ENCODE results near the gene KIAA1755. TPM values are rescaled to one million over a fixed set of nuclear protein-coding genes. Genes with fewer than 3 reads are reported as not detected.

KIAA1755 gene
- total and polyA plus RNA-seq, 9 of the 15 experiments (the other 6 are each of a cell fraction or from before 2014, with no cell fraction given) = not detected

DNA sequence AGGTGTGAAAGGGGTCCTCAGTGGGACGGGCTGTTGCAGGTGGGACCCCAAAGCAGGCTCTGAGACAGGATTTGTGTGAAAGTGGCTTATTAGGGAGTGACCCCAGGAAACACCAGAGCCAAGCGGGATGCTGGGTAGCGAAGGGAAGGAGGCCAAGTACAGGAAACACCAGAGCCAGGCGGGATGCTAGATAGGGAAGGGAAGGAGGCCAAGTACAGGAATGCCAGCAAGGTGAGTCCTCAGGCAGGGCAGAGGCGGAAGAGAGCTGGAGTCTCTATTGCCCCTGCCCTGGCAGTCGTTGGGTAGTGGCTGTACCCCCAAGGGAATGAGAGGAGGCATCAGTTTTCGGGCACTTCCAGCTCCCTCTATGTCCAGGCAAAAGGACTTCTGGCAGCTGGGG, 65.0 kb downstream of the KIAA1755 start:
- Histone ChIP-seq H3K9me3 (replicated peaks; ENCODE audit: control insufficient read depth, insufficient read depth, low read depth, low read length) (no peaks in the 10 kb centered on the region), H3K79me2 (ENCODE audit: control insufficient read depth, insufficient read depth, low read length) (no peaks in the 10 kb centered on the region), H3K9ac (ENCODE audit: insufficient read depth in 1 of 2, low read depth in 2 of 2, low read length in 2 of 2) (no peak overlapping the region), H3K27ac (ENCODE audit: extremely low read depth, low read depth, low read length) (no peak overlapping the region), H4K20me1 (replicated peaks; ENCODE audit: control insufficient read depth, insufficient read depth, low read length) (0 out of 2 replicates have a peak, but pooled peaks cover 3% of the 10 kb centered on the region), H3K4me2 (ENCODE audit: insufficient read depth, low read length) (no peak overlapping the region), H3K9me1 (ENCODE audit: control insufficient read depth, insufficient read depth, low read length) (no peaks in the 10 kb centered on the region), H3K4me3 (no peak overlapping the region), H3K27me3 (ENCODE audit: control insufficient read depth in 2 of 2, insufficient read depth in 2 of 2, low read length in 2 of 2) (peaks cover 0 to 13% of the 10 kb centered on the region in 2 experiments; a peak in 2 of 5 replicates), H2AFZ (ENCODE audit: low read depth, low read length) (no peak overlapping the region), H3K36me3 (ENCODE audit: control insufficient read depth, insufficient read depth, low read length) (no peaks in the 10 kb centered on the region), H3K4me1 (replicated peaks in 1 of 2; ENCODE audit: control insufficient read depth in 2 of 2, insufficient read depth in 2 of 2, low read length in 2 of 2) (peaks cover 14 to 15% of the 10 kb centered on the region in 2 experiments)
- intact Hi-C loops (cut with micrococcal nuclease) = no loop called here
- DNase-seq (ENCODE audit: extremely low read depth in 1 of 4, low spot score in 3 of 4) (no peak), ATAC-seq (no peak), FAIRE-seq (no peak)
- BruUV-seq (replicated peaks) = no TSS peak
- TF ChIP-seq, protein P1, sequence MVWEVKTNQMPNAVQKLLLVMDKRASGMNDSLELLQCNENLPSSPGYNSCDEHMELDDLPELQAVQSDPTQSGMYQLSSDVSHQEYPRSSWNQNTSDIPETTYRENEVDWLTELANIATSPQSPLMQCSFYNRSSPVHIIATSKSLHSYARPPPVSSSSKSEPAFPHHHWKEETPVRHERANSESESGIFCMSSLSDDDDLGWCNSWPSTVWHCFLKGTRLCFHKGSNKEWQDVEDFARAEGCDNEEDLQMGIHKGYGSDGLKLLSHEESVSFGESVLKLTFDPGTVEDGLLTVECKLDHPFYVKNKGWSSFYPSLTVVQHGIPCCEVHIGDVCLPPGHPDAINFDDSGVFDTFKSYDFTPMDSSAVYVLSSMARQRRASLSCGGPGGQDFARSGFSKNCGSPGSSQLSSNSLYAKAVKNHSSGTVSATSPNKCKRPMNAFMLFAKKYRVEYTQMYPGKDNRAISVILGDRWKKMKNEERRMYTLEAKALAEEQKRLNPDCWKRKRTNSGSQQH (CRISPR knock-in tag; IDR thresholded peaks at IDR 0.05) = no peak
- CTCF ChIA-PET (ENCODE audit: low intra/inter-chr PET ratio) = no interaction called here
- POLR2A ChIA-PET = interaction anchor here (0.7 to 0.9 kb wide), 2 partner anchors 204 to 281 kb away, joined by 3 to 4 read pairs; no protein-coding TSS in a partner anchor
- WGBS (ENCODE audit: insufficient coverage, low coverage, missing lambda C conversion rate) = 4% methylated on average over 7 of the region's 7 CpGs
- in situ Hi-C loops (cut with MboI) = no loop called here

DNA sequence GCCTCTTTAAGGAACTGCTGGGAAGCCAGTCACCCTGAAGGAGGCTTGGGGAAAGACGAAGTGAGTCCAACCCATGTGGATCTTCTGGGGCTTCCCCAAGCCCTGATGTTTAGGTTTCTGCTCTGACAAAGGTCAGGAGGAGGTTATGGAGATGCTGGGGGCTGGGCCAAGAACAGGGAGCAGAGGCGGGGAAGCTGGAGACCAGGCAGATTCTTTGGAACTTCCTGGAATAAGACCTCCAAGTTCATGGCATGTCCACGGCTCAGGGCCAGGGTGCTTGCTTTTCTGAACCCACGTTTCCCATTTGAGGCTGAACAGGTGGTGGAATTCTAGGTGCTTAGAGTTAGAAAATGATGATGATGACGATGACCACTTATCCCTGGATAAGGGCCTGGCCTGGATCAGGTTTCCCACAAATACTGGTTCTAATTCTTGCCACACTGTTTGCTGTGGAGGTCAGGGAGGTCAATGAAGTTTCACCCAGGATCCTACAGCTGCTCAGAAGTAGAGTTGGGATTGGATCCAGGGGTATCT, 65.5 kb downstream of the KIAA1755 start:
- no peaks in the 10 kb centered on the region for H3K79me2 ChIP-seq (ENCODE audit: control insufficient read depth, insufficient read depth, low read length)
- H3K36me3 ChIP-seq (ENCODE audit: control insufficient read depth, insufficient read depth, low read length) = no peaks in the 10 kb centered on the region
- H3K4me2 ChIP-seq (ENCODE audit: insufficient read depth, low read length) = no peak overlapping the region
- POLR2A ChIA-PET = no interaction called here
- intact Hi-C loops (cut with micrococcal nuclease) (no loop called here), in situ Hi-C loops (cut with MboI) (no loop called here)
- no peaks in the 10 kb centered on the region for H3K9me1 ChIP-seq (ENCODE audit: control insufficient read depth, insufficient read depth, low read length)
- H3K9ac ChIP-seq (ENCODE audit: insufficient read depth in 1 of 2, low read depth in 2 of 2, low read length in 2 of 2) = no peak overlapping the region
- no peak overlapping the region for H3K27ac ChIP-seq (ENCODE audit: extremely low read depth, low read depth, low read length)
- peaks cover 0 to 13% of the 10 kb centered on the region in 2 experiments; a peak in 3 of 5 replicates for H3K27me3 ChIP-seq (ENCODE audit: control insufficient read depth in 2 of 2, insufficient read depth in 2 of 2, low read length in 2 of 2)
- WGBS (ENCODE audit: insufficient coverage, low coverage, missing lambda C conversion rate) = 4% methylated on average over 5 of the region's 5 CpGs
- BruUV-seq (replicated peaks) = no TSS peak
- no peaks in the 10 kb centered on the region for H3K9me3 ChIP-seq (replicated peaks; ENCODE audit: control insufficient read depth, insufficient read depth, low read depth, low read length)
- no peak overlapping the region for H2AFZ ChIP-seq (ENCODE audit: low read depth, low read length)
- FAIRE-seq (no peak), ATAC-seq (no peak), DNase-seq (ENCODE audit: extremely low read depth in 1 of 4, low spot score in 3 of 4) (no peak)
- peaks cover 14 to 15% of the 10 kb centered on the region in 2 experiments for H3K4me1 ChIP-seq (replicated peaks in 1 of 2; ENCODE audit: control insufficient read depth in 2 of 2, insufficient read depth in 2 of 2, low read length in 2 of 2)
- 0 out of 2 replicates have a peak, but pooled peaks cover 3% of the 10 kb centered on the region for H4K20me1 ChIP-seq (replicated peaks; ENCODE audit: control insufficient read depth, insufficient read depth, low read length)
- CTCF ChIA-PET (ENCODE audit: low intra/inter-chr PET ratio) = no interaction called here
- no peak overlapping the region for H3K4me3 ChIP-seq
- no peak for TF ChIP-seq SRF (CRISPR knock-in tag; IDR thresholded peaks at IDR 0.05)
- TF ChIP-seq CEBPB (tag; IDR thresholded peaks at IDR 0.05) = no peak
- TF ChIP-seq, protein P2, sequence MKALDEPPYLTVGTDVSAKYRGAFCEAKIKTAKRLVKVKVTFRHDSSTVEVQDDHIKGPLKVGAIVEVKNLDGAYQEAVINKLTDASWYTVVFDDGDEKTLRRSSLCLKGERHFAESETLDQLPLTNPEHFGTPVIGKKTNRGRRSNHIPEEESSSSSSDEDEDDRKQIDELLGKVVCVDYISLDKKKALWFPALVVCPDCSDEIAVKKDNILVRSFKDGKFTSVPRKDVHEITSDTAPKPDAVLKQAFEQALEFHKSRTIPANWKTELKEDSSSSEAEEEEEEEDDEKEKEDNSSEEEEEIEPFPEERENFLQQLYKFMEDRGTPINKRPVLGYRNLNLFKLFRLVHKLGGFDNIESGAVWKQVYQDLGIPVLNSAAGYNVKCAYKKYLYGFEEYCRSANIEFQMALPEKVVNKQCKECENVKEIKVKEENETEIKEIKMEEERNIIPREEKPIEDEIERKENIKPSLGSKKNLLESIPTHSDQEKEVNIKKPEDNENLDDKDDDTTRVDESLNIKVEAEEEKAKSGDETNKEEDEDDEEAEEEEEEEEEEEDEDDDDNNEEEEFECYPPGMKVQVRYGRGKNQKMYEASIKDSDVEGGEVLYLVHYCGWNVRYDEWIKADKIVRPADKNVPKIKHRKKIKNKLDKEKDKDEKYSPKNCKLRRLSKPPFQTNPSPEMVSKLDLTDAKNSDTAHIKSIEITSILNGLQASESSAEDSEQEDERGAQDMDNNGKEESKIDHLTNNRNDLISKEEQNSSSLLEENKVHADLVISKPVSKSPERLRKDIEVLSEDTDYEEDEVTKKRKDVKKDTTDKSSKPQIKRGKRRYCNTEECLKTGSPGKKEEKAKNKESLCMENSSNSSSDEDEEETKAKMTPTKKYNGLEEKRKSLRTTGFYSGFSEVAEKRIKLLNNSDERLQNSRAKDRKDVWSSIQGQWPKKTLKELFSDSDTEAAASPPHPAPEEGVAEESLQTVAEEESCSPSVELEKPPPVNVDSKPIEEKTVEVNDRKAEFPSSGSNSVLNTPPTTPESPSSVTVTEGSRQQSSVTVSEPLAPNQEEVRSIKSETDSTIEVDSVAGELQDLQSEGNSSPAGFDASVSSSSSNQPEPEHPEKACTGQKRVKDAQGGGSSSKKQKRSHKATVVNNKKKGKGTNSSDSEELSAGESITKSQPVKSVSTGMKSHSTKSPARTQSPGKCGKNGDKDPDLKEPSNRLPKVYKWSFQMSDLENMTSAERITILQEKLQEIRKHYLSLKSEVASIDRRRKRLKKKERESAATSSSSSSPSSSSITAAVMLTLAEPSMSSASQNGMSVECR (CRISPR knock-in tag; IDR thresholded peaks at IDR 0.05) = no peak
- no peak for TF ChIP-seq SMAD1 (IDR thresholded peaks at IDR 0.05; ENCODE audit: low read depth, low read length, partially characterized antibody)
- TF ChIP-seq, protein P3, sequence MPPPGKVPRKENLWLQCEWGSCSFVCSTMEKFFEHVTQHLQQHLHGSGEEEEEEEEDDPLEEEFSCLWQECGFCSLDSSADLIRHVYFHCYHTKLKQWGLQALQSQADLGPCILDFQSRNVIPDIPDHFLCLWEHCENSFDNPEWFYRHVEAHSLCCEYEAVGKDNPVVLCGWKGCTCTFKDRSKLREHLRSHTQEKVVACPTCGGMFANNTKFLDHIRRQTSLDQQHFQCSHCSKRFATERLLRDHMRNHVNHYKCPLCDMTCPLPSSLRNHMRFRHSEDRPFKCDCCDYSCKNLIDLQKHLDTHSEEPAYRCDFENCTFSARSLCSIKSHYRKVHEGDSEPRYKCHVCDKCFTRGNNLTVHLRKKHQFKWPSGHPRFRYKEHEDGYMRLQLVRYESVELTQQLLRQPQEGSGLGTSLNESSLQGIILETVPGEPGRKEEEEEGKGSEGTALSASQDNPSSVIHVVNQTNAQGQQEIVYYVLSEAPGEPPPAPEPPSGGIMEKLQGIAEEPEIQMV (tag; conservative IDR thresholded peaks at IDR 0.05; ENCODE audit: low read depth) = no peak

Data from K562 (cell line).